ENCODE data around the gene MFGE8.
"Not testable (repeated sequence)": the region's sequence is repeated elsewhere in the genome, so short reads cannot be mapped to it uniquely, and the experiment has no call there.

Gene MFGE8

GRCh38 chr15:88913017-88913849 lies at the start of gene MFGE8:
MFGE8 (minus strand) TSS chr15:88913379; CDS start chr15:88913319, 60 bp downstream.
- no peak for FAIRE-seq

- no peak for FAIRE-seq
Observed at GRCh38 chr15:88959445-88959844, 46.3 kb upstream of the MFGE8 start.

GRCh38 chr15:88956906-88957305 lies 43.7 kb upstream of the MFGE8 start:
- no peak for FAIRE-seq

GRCh38 chr15:88956263-88956662 lies 43.1 kb upstream of the MFGE8 start:
- no peak for FAIRE-seq

- no peak for FAIRE-seq
Observed at GRCh38 chr15:88954431-88955277, 41.5 kb upstream of the MFGE8 start.

- FAIRE-seq, result no peak
Observed at GRCh38 chr15:88950600-88951160, 37.5 kb upstream of the MFGE8 start.

- no peak for FAIRE-seq
Observed at GRCh38 chr15:88949734-88950400, 36.7 kb upstream of the MFGE8 start.

GRCh38 chr15:88940110-88940675 lies 27.0 kb upstream of the MFGE8 start:
- FAIRE-seq, result no peak

GRCh38 chr15:88939486-88939806 lies 26.3 kb upstream of the MFGE8 start:
- FAIRE-seq, result no peak

GRCh38 chr15:88938802-88939485 lies 25.8 kb upstream of the MFGE8 start:
- FAIRE-seq, result no peak

- FAIRE-seq, result not testable (repeated sequence)
Observed at GRCh38 chr15:88934449-88934848, 21.3 kb upstream of the MFGE8 start.

- FAIRE-seq, result no peak
Observed at GRCh38 chr15:88932875-88933330, 19.7 kb upstream of the MFGE8 start.

- FAIRE-seq, result no peak
Observed at GRCh38 chr15:88932271-88932874, 19.2 kb upstream of the MFGE8 start.

GRCh38 chr15:88930579-88930978 lies 17.4 kb upstream of the MFGE8 start:
- FAIRE-seq, result no peak

GRCh38 chr15:88929358-88930098 lies 16.3 kb upstream of the MFGE8 start:
- not testable (repeated sequence) for FAIRE-seq

- FAIRE-seq, result not testable (repeated sequence)
Observed at GRCh38 chr15:88928192-88928591, 15.0 kb upstream of the MFGE8 start.

GRCh38 chr15:88925648-88926047 lies 12.5 kb upstream of the MFGE8 start:
- not testable (repeated sequence) for FAIRE-seq

GRCh38 chr15:88920892-88921435 lies 7.8 kb upstream of the MFGE8 start:
- not testable (repeated sequence) for FAIRE-seq

- no peak for FAIRE-seq
Observed at GRCh38 chr15:88920186-88920891, 7.2 kb upstream of the MFGE8 start.

GRCh38 chr15:88918738-88919137 lies 5.6 kb upstream of the MFGE8 start:
- no peak for FAIRE-seq
